H1 (cell line): ENCODE data around the gene TMEM72. TPM values are rescaled to one million over a fixed set of nuclear protein-coding genes. Genes with fewer than 3 reads are reported as not detected.

Source experiments
- polyA plus RNA-seq, 7 experiments: library from polyadenylated mRNA; depleted of rRNA in 3 of 7; stranded (reverse) in 5 of 7; unstranded in 2 of 7; fragments of >200 nt in 5 of 7; fragments of 200-250 nt in 2 of 7; gene quantifications; 1 replicate in 5 of 7; 2 replicates in 1 of 7; 4 replicates in 1 of 7; pipeline versions ENCODE4 v1.2.1 to v1.2.3, GENCODE V29; 2011 to 2013; ENCODE audit warnings: missing spikeins in 2 of 7, mixed read lengths in 2 of 7
- total RNA-seq: library from RNA; stranded (reverse); fragmentation: NEBNext Ultra II Directional; extraction: Animal tissue kit (Norgen Biotek cat#: 25700); gene quantifications from 2 replicates; pipeline ENCODE4 v1.2.1, GENCODE V29; 2021
- TF ChIP-seq, protein P1 (sequence below): IDR thresholded peaks from 2 replicates; pipeline ENCODE4 v1.6.1; 2012; ENCODE audit warnings: inconsistent platforms

The TMEM72 gene
- total and polyA plus RNA-seq, 2 of the 8 experiments (the other 6 are each of a cell fraction or from before 2014, with no cell fraction given), result not detected

DNA sequence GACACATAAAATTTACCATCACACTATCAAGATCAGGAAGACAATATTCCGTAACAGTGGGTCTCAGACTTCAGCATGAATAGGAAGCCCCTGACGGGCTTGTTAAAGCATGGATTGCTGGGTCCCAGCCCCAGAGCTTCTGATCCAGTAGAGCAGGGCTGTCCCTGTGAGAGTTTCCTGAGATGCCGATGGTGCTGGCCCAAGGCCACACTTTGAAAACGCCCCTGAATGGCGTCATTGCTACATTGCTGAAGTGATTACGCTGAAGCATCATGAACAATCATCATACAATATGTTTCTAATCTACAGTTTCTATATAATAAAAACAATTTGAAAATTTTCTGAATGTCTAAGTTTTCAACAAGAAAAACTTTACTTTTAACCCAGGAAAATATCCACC lies 38.0 kb upstream of the TMEM72 start (continued):
- TF ChIP-seq, protein P1, sequence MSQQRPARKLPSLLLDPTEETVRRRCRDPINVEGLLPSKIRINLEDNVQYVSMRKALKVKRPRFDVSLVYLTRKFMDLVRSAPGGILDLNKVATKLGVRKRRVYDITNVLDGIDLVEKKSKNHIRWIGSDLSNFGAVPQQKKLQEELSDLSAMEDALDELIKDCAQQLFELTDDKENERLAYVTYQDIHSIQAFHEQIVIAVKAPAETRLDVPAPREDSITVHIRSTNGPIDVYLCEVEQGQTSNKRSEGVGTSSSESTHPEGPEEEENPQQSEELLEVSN, result no peak
